ENCODE data around the gene USP6NL. TPM values are rescaled to one million over a fixed set of nuclear protein-coding genes. Genes with fewer than 3 reads are reported as not detected.

Gene USP6NL
- total and polyA plus RNA-seq, 2 of the 13 experiments (the other 11 are each of a cell fraction or from before 2014, with no cell fraction given), result 10.5 to 22.9 TPM

DNA sequence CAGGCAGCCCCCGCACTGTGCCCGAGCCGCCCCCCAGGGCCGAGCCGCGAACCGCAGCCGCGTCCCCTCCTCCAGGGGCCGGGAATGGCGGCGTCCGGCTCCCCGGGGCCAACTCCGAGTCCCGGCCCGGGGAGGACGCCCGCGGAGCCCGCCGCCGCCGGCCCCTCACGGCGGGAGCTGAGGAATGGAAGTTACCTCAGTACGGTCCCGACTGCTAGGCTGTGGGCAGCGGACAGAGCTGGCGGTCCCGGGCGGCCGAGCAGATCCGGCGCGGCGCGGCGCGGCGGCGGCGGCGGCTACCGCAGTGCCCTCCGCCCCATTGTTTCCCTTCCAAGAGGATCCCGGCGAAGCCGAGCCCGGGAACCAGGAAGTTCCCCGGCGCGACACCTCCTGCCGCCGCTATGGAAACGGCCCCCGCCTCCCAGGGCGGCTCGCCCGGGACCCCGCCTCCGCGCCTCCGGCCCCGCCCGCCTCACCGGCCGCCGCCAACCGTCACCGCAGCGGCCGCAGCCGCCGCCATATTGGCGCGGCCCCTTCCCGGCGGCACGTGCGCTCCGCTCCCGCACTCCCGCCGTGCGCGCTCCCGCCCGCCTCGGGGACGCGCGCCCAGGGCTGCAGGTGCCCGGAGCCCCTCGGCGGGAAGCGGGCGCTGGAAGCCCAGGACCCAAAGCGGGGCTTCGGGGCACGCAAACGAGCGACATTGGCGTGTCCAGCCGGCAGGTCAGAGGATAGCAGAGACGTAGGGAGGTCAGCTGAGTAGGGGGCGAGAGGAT, at the start of gene USP6NL (continued):
- TF ChIP-seq ELF1 (CRISPR knock-in tag; IDR thresholded peaks at IDR 0.05) (peak; percentile 82), SUZ12 (IDR thresholded peaks at IDR 0.05; ENCODE audit: low read depth, low read length) (no peak), ZFY (CRISPR knock-in tag; IDR thresholded peaks at IDR 0.05) (peak; percentile 51), MYC (CRISPR knock-in tag; IDR thresholded peaks at IDR 0.05; ENCODE audit: borderline replicate concordance) (peak; percentile 73), ZFP36L1 (CRISPR knock-in tag; IDR thresholded peaks at IDR 0.05) (no peak), RNF2 (conservative IDR thresholded peaks at IDR 0.05; ENCODE audit: low read depth) (peak; percentile 41; the same call in 1 of the 2 replicates), SAP130 (CRISPR knock-in tag; IDR thresholded peaks at IDR 0.05; ENCODE audit: low read depth) (peak; percentile 82), SP4 (CRISPR knock-in tag; IDR thresholded peaks at IDR 0.05) (peak; percentile 67; the same call in 1 of the 2 replicates), ZFP90 (CRISPR knock-in tag; IDR thresholded peaks at IDR 0.05; ENCODE audit: borderline replicate concordance) (peak; percentile 46; the same call in 1 of the 2 replicates), MXI1 (IDR thresholded peaks at IDR 0.05; ENCODE audit: borderline replicate concordance, low read depth, low read length) (peak; percentile 68; the same call in 2 of the 3 replicates), DNMT3B (CRISPR knock-in tag; conservative IDR thresholded peaks at IDR 0.05) (no peak), MEF2D (CRISPR knock-in tag; IDR thresholded peaks at IDR 0.05) (no peak), ZSCAN31 (CRISPR knock-in tag; IDR thresholded peaks at IDR 0.05; ENCODE audit: low read depth) (no peak), ISL2 (CRISPR knock-in tag; IDR thresholded peaks at IDR 0.05) (0 out of 2 replicates have a peak, but pooled peaks have one; percentile 15), ARNT2 (CRISPR knock-in tag; IDR thresholded peaks at IDR 0.05; ENCODE audit: low read depth) (peak; percentile 13; the same call in 1 of the 2 replicates), AGO2 (optimal IDR thresholded peaks at IDR 0.05; ENCODE audit: low read depth, low read length) (peak; percentile 78), EP300 (IDR thresholded peaks at IDR 0.05; ENCODE audit: low read depth in 2 of 2, low read length in 2 of 2) (no peak), EP300 (CRISPR knock-in tag; IDR thresholded peaks at IDR 0.05; ENCODE audit: borderline replicate concordance) (no peak)
- TF ChIP-seq, protein P1, sequence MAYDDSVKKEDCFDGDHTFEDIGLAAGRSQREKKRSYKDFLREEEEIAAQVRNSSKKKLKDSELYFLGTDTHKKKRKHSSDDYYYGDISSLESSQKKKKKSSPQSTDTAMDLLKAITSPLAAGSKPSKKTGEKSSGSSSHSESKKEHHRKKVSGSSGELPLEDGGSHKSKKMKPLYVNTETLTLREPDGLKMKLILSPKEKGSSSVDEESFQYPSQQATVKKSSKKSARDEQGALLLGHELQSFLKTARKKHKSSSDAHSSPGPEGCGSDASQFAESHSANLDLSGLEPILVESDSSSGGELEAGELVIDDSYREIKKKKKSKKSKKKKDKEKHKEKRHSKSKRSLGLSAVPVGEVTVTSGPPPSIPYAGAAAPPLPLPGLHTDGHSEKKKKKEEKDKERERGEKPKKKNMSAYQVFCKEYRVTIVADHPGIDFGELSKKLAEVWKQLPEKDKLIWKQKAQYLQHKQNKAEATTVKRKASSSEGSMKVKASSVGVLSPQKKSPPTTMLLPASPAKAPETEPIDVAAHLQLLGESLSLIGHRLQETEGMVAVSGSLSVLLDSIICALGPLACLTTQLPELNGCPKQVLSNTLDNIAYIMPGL (CRISPR knock-in tag; IDR thresholded peaks at IDR 0.05; ENCODE audit: borderline replicate concordance in 1 of 2, low read depth in 1 of 2), result peak in 1 of 2 experiments; percentile 47; a peak in 1 of 4 replicates
- TF ChIP-seq, protein P2, sequence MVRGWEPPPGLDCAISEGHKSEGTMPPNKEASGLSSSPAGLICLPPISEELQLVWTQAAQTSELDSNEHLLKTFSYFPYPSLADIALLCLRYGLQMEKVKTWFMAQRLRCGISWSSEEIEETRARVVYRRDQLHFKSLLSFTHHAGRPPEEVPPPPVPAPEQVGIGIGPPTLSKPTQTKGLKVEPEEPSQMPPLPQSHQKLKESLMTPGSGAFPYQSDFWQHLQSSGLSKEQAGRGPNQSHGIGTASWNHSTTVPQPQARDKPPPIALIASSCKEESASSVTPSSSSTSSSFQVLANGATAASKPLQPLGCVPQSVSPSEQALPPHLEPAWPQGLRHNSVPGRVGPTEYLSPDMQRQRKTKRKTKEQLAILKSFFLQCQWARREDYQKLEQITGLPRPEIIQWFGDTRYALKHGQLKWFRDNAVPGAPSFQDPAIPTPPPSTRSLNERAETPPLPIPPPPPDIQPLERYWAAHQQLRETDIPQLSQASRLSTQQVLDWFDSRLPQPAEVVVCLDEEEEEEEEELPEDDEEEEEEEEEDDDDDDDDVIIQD (CRISPR knock-in tag; IDR thresholded peaks at IDR 0.05; ENCODE audit: low read depth), result 0 out of 2 replicates have a peak, but pooled peaks have one; percentile 8
- TF ChIP-seq, protein P3, sequence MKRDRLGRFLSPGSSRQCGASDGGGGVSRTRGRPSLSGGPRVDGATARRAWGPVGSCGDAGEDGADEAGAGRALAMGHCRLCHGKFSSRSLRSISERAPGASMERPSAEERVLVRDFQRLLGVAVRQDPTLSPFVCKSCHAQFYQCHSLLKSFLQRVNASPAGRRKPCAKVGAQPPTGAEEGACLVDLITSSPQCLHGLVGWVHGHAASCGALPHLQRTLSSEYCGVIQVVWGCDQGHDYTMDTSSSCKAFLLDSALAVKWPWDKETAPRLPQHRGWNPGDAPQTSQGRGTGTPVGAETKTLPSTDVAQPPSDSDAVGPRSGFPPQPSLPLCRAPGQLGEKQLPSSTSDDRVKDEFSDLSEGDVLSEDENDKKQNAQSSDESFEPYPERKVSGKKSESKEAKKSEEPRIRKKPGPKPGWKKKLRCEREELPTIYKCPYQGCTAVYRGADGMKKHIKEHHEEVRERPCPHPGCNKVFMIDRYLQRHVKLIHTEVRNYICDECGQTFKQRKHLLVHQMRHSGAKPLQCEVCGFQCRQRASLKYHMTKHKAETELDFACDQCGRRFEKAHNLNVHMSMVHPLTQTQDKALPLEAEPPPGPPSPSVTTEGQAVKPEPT (CRISPR knock-in tag; IDR thresholded peaks at IDR 0.05; ENCODE audit: low read depth), result peak; percentile 67; the same call in 1 of the 2 replicates
- TF ChIP-seq, protein P4, sequence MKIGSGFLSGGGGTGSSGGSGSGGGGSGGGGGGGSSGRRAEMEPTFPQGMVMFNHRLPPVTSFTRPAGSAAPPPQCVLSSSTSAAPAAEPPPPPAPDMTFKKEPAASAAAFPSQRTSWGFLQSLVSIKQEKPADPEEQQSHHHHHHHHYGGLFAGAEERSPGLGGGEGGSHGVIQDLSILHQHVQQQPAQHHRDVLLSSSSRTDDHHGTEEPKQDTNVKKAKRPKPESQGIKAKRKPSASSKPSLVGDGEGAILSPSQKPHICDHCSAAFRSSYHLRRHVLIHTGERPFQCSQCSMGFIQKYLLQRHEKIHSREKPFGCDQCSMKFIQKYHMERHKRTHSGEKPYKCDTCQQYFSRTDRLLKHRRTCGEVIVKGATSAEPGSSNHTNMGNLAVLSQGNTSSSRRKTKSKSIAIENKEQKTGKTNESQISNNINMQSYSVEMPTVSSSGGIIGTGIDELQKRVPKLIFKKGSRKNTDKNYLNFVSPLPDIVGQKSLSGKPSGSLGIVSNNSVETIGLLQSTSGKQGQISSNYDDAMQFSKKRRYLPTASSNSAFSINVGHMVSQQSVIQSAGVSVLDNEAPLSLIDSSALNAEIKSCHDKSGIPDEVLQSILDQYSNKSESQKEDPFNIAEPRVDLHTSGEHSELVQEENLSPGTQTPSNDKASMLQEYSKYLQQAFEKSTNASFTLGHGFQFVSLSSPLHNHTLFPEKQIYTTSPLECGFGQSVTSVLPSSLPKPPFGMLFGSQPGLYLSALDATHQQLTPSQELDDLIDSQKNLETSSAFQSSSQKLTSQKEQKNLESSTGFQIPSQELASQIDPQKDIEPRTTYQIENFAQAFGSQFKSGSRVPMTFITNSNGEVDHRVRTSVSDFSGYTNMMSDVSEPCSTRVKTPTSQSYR (CRISPR knock-in tag; IDR thresholded peaks at IDR 0.05; ENCODE audit: borderline replicate concordance), result no peak

Data from HepG2 (cell line).